SW480 (cell line): ENCODE measurements around the gene NUMA1.

ENCODE experiments used
- DNase-seq: peaks from one replicate; pipeline ENCODE4 v3.0.0-alpha.2; 2016; ENCODE audit warnings: low spot score

NUMA1 gene

GRCh38 chr11:72000202-72000867 is 80.0 kb downstream of the NUMA1 start:
- DNase-seq, result no peak

- DNase-seq, result no peak
Measured at GRCh38 chr11:71999798-72000197, 80.5 kb downstream of the NUMA1 start.

GRCh38 chr11:71999362-71999761 is 81.0 kb downstream of the NUMA1 start:
- peak; percentile 13 for DNase-seq

- DNase-seq, result no peak
Measured at GRCh38 chr11:71998649-71999310, 81.6 kb downstream of the NUMA1 start, which contains the start of gene IL18BP. Gene IL18BP (plus strand): TSS chr11:71998909. CDS start chr11:71999985, 1,076 bp downstream.

- no peak for DNase-seq
Measured at GRCh38 chr11:71998061-71998460, 82.3 kb downstream of the NUMA1 start.

GRCh38 chr11:71997594-71997993 is 82.7 kb downstream of the NUMA1 start:
- DNase-seq, result no peak

- no peak for DNase-seq
Measured at GRCh38 chr11:71996946-71997345, 83.4 kb downstream of the NUMA1 start.

- no peak for DNase-seq
Measured at GRCh38 chr11:71996517-71996916, 83.8 kb downstream of the NUMA1 start.

GRCh38 chr11:71995726-71996291 is 84.5 kb downstream of the NUMA1 start:
- DNase-seq, result no peak

GRCh38 chr11:71994786-71995185 is 85.6 kb downstream of the NUMA1 start:
- no peak for DNase-seq

GRCh38 chr11:71992136-71992730 is 88.1 kb downstream of the NUMA1 start:
- DNase-seq, result no peak

GRCh38 chr11:71991494-71991893 is 88.8 kb downstream of the NUMA1 start:
- DNase-seq, result no peak

GRCh38 chr11:71990701-71991100 is 89.6 kb downstream of the NUMA1 start:
- DNase-seq, result no peak

GRCh38 chr11:71988050-71988449 is 92.3 kb downstream of the NUMA1 start:
- DNase-seq, result no peak

GRCh38 chr11:71987521-71987920 is 92.8 kb downstream of the NUMA1 start:
- DNase-seq, result no peak

GRCh38 chr11:71986131-71986530 is 94.2 kb downstream of the NUMA1 start:
- DNase-seq, result no peak

GRCh38 chr11:71979602-71980001 is 100.7 kb downstream of the NUMA1 start:
- no peak for DNase-seq

- no peak for DNase-seq
Measured at GRCh38 chr11:71979094-71979493, 101.2 kb downstream of the NUMA1 start.

- DNase-seq, result peak; percentile 41
Measured at GRCh38 chr11:71977743-71978418, 102.5 kb downstream of the NUMA1 start.

- DNase-seq, result no peak
Measured at GRCh38 chr11:71977090-71977489, 103.3 kb downstream of the NUMA1 start.

GRCh38 chr11:71976551-71976950 is 103.8 kb downstream of the NUMA1 start:
- no peak for DNase-seq

GRCh38 chr11:71971680-71972079 is 108.7 kb downstream of the NUMA1 start:
- DNase-seq, result no peak
